Measurements from ENCODE around the gene ZNF157. TPM values are rescaled to one million over a fixed set of nuclear protein-coding genes. Genes with fewer than 3 reads are reported as not detected.
"Not testable (repeated sequence)": the region's sequence is repeated elsewhere in the genome, so short reads cannot be mapped to it uniquely, and the experiment has no call there.

The ZNF157 gene
- total RNA-seq, 1 donor from 2014 or later, result not detected

- DNase-seq, result peak; percentile 16
- Histone ChIP-seq H3K4me1 (no peaks in the 10 kb centered on the region), H3K4me3 (no peak overlapping the region), H3K27me3 (ENCODE audit: low read depth) (no peaks in the 10 kb centered on the region), H3K27ac (replicated peaks) (no peak overlapping the region), H3K36me3 (no peaks in the 10 kb centered on the region), H3K9me3 (replicated peaks) (no peaks in the 10 kb centered on the region)
- TF ChIP-seq CTCF (IDR thresholded peaks at IDR 0.05; ENCODE audit: borderline replicate concordance), result no peak
- intact Hi-C loops (cut with micrococcal nuclease), result loop anchor here (10.0 kb wide), 1 partner anchor 185 kb away; the partner anchor contains the start of gene UBA1
Observed at GRCh38 chrX:47380268-47380667, 9.9 kb downstream of the ZNF157 start.

GRCh38 chrX:47380837-47381236, 10.5 kb downstream of the ZNF157 start:
- H3K4me1 ChIP-seq; H3K27ac ChIP-seq (replicated peaks); DNase-seq; H3K9me3 ChIP-seq (replicated peaks); H3K27me3 ChIP-seq (ENCODE audit: low read depth); H3K4me3 ChIP-seq; H3K36me3 ChIP-seq: not testable (repeated sequence)
- intact Hi-C loops (cut with micrococcal nuclease), result loop anchor here (10.0 kb wide), 1 partner anchor 186 kb away; the partner anchor contains the start of gene UBA1

GRCh38 chrX:47384502-47384901, 14.1 kb downstream of the ZNF157 start:
- peak; percentile 18 for DNase-seq
- Histone ChIP-seq H3K9me3 (replicated peaks) (no peaks in the 10 kb centered on the region), H3K4me3 (no peak overlapping the region), H3K27ac (replicated peaks) (no peak overlapping the region), H3K36me3 (no peaks in the 10 kb centered on the region), H3K4me1 (no peaks in the 10 kb centered on the region), H3K27me3 (ENCODE audit: low read depth) (no peaks in the 10 kb centered on the region)
- peak; percentile 73 for TF ChIP-seq CTCF (IDR thresholded peaks at IDR 0.05; ENCODE audit: borderline replicate concordance)
- intact Hi-C loops (cut with micrococcal nuclease), result loop anchor here (10.0 kb wide), 1 partner anchor 190 kb away; the partner anchor contains the start of gene UBA1

- H3K9me3 ChIP-seq (replicated peaks), result no peaks in the 10 kb centered on the region
- DNase-seq, result no peak
- no peaks in the 10 kb centered on the region for H3K4me1 ChIP-seq
- no peaks in the 10 kb centered on the region for H3K27me3 ChIP-seq (ENCODE audit: low read depth)
- H3K27ac ChIP-seq (replicated peaks), result no peak overlapping the region
- intact Hi-C loops (cut with micrococcal nuclease), result no loop called here
- H3K36me3 ChIP-seq, result no peaks in the 10 kb centered on the region
- no peak for TF ChIP-seq CTCF (IDR thresholded peaks at IDR 0.05; ENCODE audit: borderline replicate concordance)
- H3K4me3 ChIP-seq, result no peak overlapping the region
Observed at GRCh38 chrX:47390780-47391179, 20.4 kb downstream of the ZNF157 start.

- no peaks in the 10 kb centered on the region for H3K4me1 ChIP-seq
- DNase-seq, result no peak
- H3K36me3 ChIP-seq, result no peaks in the 10 kb centered on the region
- H3K9me3 ChIP-seq (replicated peaks), result peaks cover 39% of the 10 kb centered on the region
- no peak overlapping the region for H3K27ac ChIP-seq (replicated peaks)
- H3K4me3 ChIP-seq, result no peak overlapping the region
- H3K27me3 ChIP-seq (ENCODE audit: low read depth), result no peaks in the 10 kb centered on the region
- intact Hi-C loops (cut with micrococcal nuclease), result no loop called here
- no peak for TF ChIP-seq CTCF (IDR thresholded peaks at IDR 0.05; ENCODE audit: borderline replicate concordance)
Observed at GRCh38 chrX:47413179-47413594, 42.8 kb downstream of the ZNF157 start.

GRCh38 chrX:47420265-47420664, 49.9 kb downstream of the ZNF157 start:
- no peaks in the 10 kb centered on the region for H3K36me3 ChIP-seq
- intact Hi-C loops (cut with micrococcal nuclease), result no loop called here
- no peaks in the 10 kb centered on the region for H3K9me3 ChIP-seq (replicated peaks)
- no peaks in the 10 kb centered on the region for H3K4me1 ChIP-seq
- H3K27me3 ChIP-seq (ENCODE audit: low read depth), result no peaks in the 10 kb centered on the region
- H3K4me3 ChIP-seq, result no peak overlapping the region
- no peak overlapping the region for H3K27ac ChIP-seq (replicated peaks)
- TF ChIP-seq CTCF (IDR thresholded peaks at IDR 0.05; ENCODE audit: borderline replicate concordance), result no peak
- no peak for DNase-seq
